Chondrocyte (in vitro differentiated cells): ENCODE data around the gene CDYL. TPM values are rescaled to one million over a fixed set of nuclear protein-coding genes. Genes with fewer than 3 reads are reported as not detected.

Experiments used
- DNase-seq: peaks from one replicate; pipeline ENCODE4 v3.0.0; 2021; ENCODE audit warnings: mixed read lengths, low spot score
- H3K27ac Mint-ChIP-seq: one replicate; pipeline ENCODE4 v1.8.0; 2021; ENCODE audit warnings: mild to moderate bottlenecking, moderate library complexity, mixed read lengths; ENCODE audit not compliant: unreplicated experiment
- H3K27me3 Mint-ChIP-seq: 2 replicates; pipeline ENCODE4 v1.8.0; 2021; ENCODE audit warnings: low read depth, mixed read lengths
- H3K36me3 Mint-ChIP-seq: 2 replicates; pipeline ENCODE4 v1.8.0; 2021; ENCODE audit warnings: low read depth, mixed read lengths
- H3K4me1 Mint-ChIP-seq: 2 replicates; pipeline ENCODE4 v1.8.0; 2021; ENCODE audit warnings: low read depth, mild to moderate bottlenecking, mixed read lengths
- H3K4me3 Mint-ChIP-seq: one replicate; pipeline ENCODE4 v1.8.0; 2021; ENCODE audit warnings: mild to moderate bottlenecking, moderate library complexity, mixed read lengths; ENCODE audit not compliant: unreplicated experiment
- H3K9me3 Mint-ChIP-seq: 2 replicates; pipeline ENCODE4 v1.8.0; 2021; ENCODE audit warnings: low read depth, mixed read lengths
- CTCF ChIP-seq: fragments of 200-600 bp; sonication (generic); IDR thresholded peaks from 2 replicates; pipeline ENCODE4 v1.5.0; 2021; ENCODE audit warnings: antibody characterized with exemption, mild to moderate bottlenecking, moderate library complexity
- total RNA-seq: library from RNA; stranded (reverse); gene quantifications from 3 replicates; pipeline ENCODE4 v1.2.1, GENCODE V29; 2021

Gene CDYL
- total RNA-seq, 1 donor from 2014 or later: 63.7 TPM

GRCh38 chr6:4794140-4794707 is 18.0 kb downstream of the CDYL start:
- Mint-ChIP-seq H3K27ac (no peak overlapping the region), H3K9me3 (no peaks in the 10 kb centered on the region)
- no peak for DNase-seq

GRCh38 chr6:4797587-4797986 is 21.4 kb downstream of the CDYL start:
- Mint-ChIP-seq H3K9me3 (peaks cover 15% of the 10 kb centered on the region), H3K4me1 (peaks cover 21% of the 10 kb centered on the region), H3K4me3 (no peak overlapping the region), H3K27me3 (no peaks in the 10 kb centered on the region), H3K36me3 (no peaks in the 10 kb centered on the region), H3K27ac (peak overlapping the region; percentile 67)
- TF ChIP-seq CTCF: no peak
- no peak for DNase-seq

More at GRCh38 chr6:4794140-4794707, 18.0 kb downstream of the CDYL start:
- H3K36me3 Mint-ChIP-seq: no peaks in the 10 kb centered on the region
- TF ChIP-seq CTCF: no peak
- no peak overlapping the region for H3K4me3 Mint-ChIP-seq
- H3K27me3 Mint-ChIP-seq: no peaks in the 10 kb centered on the region
- peaks cover 32% of the 10 kb centered on the region for H3K4me1 Mint-ChIP-seq

GRCh38 chr6:4799912-4800311 is 23.7 kb downstream of the CDYL start:
- H3K4me3 Mint-ChIP-seq: no peak overlapping the region
- TF ChIP-seq CTCF: no peak
- no peaks in the 10 kb centered on the region for H3K36me3 Mint-ChIP-seq
- H3K27ac Mint-ChIP-seq: no peak overlapping the region
- peaks cover 37% of the 10 kb centered on the region for H3K4me1 Mint-ChIP-seq
- DNase-seq: no peak
- no peaks in the 10 kb centered on the region for H3K27me3 Mint-ChIP-seq
- peaks cover 15% of the 10 kb centered on the region for H3K9me3 Mint-ChIP-seq

GRCh38 chr6:4800662-4801061 is 24.5 kb downstream of the CDYL start:
- H3K27ac Mint-ChIP-seq: no peak overlapping the region
- no peaks in the 10 kb centered on the region for H3K36me3 Mint-ChIP-seq
- TF ChIP-seq CTCF: no peak
- DNase-seq: no peak
- H3K4me1 Mint-ChIP-seq: peaks cover 40% of the 10 kb centered on the region
- peaks cover 15% of the 10 kb centered on the region for H3K9me3 Mint-ChIP-seq
- H3K27me3 Mint-ChIP-seq: no peaks in the 10 kb centered on the region
- no peak overlapping the region for H3K4me3 Mint-ChIP-seq

- peaks cover 15% of the 10 kb centered on the region for H3K9me3 Mint-ChIP-seq
- no peaks in the 10 kb centered on the region for H3K27me3 Mint-ChIP-seq
- no peaks in the 10 kb centered on the region for H3K36me3 Mint-ChIP-seq
- no peak overlapping the region for H3K4me3 Mint-ChIP-seq
- no peak for TF ChIP-seq CTCF
- no peak for DNase-seq
- H3K4me1 Mint-ChIP-seq: peaks cover 49% of the 10 kb centered on the region
- peak overlapping the region; percentile 4 for H3K27ac Mint-ChIP-seq
Observed at GRCh38 chr6:4801491-4802110, 25.4 kb downstream of the CDYL start.
